Transverse colon (tissue), 4 donors: Measurements from ENCODE around the gene CNOT6L.

Experiments
- EP300 ChIP-seq: sonication (generic); formaldehyde crosslinking; IDR thresholded peaks from one replicate; pipeline ENCODE4 v1.6.1; 2017; ENCODE audit warnings: antibody characterized with exemption, low read depth
- POLR2AphosphoS5 ChIP-seq, 3 donors: sonication (generic); formaldehyde crosslinking; IDR thresholded peaks; one replicate each; pipeline ENCODE4 v1.6.1; 2016; ENCODE audit warnings: antibody characterized with exemption in 3 of 3
- TF ChIP-seq, protein P1 (sequence below), 5 experiments: fragments of 200-600 bp in 3 of 5; fragments of 450-650 bp in 2 of 5; sonication (generic) in 3 of 5; IDR thresholded peaks; 1 replicate in 2 of 5; 2 replicates in 3 of 5; pipeline ENCODE4 v1.5.1; 2016 to 2017; ENCODE audit warnings: antibody characterized with exemption in 5 of 5, inconsistent platforms in 3 of 5, mild to moderate bottlenecking in 2 of 5, moderate library complexity in 1 of 5

DNA sequence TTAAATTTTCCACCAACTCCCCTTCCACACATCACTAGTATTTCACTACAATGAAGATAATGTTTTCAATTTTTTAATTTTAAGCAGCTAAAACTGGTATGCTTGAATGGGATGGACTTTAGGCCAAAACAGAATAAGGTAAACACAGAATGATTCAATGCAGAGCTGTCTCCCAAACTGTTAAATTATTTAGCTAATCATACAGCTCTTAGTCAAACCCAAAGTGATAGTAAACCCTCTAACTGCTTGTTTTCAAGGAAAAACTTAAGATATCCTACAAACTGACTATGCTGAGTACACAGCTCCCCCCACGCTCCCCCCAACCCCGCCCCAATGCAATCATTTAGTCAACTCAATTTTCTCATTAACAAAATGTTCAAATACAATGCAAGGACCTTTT is 30.2 kb downstream of the CNOT6L start:
- TF ChIP-seq, protein P1, sequence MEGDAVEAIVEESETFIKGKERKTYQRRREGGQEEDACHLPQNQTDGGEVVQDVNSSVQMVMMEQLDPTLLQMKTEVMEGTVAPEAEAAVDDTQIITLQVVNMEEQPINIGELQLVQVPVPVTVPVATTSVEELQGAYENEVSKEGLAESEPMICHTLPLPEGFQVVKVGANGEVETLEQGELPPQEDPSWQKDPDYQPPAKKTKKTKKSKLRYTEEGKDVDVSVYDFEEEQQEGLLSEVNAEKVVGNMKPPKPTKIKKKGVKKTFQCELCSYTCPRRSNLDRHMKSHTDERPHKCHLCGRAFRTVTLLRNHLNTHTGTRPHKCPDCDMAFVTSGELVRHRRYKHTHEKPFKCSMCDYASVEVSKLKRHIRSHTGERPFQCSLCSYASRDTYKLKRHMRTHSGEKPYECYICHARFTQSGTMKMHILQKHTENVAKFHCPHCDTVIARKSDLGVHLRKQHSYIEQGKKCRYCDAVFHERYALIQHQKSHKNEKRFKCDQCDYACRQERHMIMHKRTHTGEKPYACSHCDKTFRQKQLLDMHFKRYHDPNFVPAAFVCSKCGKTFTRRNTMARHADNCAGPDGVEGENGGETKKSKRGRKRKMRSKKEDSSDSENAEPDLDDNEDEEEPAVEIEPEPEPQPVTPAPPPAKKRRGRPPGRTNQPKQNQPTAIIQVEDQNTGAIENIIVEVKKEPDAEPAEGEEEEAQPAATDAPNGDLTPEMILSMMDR (IDR thresholded peaks at IDR 0.05), result no peak
- no peak for TF ChIP-seq POLR2AphosphoS5 (IDR thresholded peaks at IDR 0.05)
- no peak for TF ChIP-seq EP300
